ENCODE measurements around the gene AP3B1.

The AP3B1 gene

DNA sequence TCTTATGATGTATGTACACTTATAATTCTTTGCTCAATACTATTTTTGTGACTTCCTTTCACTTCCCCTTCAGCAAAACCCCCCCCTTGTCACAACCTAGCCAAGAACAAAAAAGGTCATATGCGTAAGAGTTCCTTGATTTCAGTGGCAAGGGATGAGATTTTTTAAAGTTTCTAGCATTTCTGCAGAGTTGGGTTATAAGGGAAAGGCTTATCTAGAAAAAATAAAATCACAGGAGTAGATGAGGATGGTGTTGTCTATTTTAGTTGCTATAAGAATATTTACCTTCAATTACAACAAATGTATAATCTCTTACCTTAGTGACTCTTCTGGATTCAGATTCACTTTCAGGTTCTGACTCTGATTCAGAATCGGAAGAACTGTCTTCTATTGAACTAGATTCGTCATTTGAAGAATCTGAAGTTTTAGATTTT, 184.6 kb downstream of the AP3B1 start:
- TF ChIP-seq EZH2phosphoT487 (conservative IDR thresholded peaks at IDR 0.05; ENCODE audit: low read length), result no peak
- TF ChIP-seq, protein P1, sequence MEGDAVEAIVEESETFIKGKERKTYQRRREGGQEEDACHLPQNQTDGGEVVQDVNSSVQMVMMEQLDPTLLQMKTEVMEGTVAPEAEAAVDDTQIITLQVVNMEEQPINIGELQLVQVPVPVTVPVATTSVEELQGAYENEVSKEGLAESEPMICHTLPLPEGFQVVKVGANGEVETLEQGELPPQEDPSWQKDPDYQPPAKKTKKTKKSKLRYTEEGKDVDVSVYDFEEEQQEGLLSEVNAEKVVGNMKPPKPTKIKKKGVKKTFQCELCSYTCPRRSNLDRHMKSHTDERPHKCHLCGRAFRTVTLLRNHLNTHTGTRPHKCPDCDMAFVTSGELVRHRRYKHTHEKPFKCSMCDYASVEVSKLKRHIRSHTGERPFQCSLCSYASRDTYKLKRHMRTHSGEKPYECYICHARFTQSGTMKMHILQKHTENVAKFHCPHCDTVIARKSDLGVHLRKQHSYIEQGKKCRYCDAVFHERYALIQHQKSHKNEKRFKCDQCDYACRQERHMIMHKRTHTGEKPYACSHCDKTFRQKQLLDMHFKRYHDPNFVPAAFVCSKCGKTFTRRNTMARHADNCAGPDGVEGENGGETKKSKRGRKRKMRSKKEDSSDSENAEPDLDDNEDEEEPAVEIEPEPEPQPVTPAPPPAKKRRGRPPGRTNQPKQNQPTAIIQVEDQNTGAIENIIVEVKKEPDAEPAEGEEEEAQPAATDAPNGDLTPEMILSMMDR (IDR thresholded peaks at IDR 0.05; ENCODE audit: insufficient read depth, low read length, poor library complexity, severe bottlenecking), result no peak
- no peaks in the 10 kb centered on the region for H4K20me1 ChIP-seq (ENCODE audit: low read depth, low read length)
- H3K27ac ChIP-seq (ENCODE audit: low read depth, low read length), result no peak overlapping the region
- peaks cover 17% of the 10 kb centered on the region; the same call in 1 of the 2 replicates for H3K36me3 ChIP-seq (ENCODE audit: low read length)
- no peaks in the 10 kb centered on the region for H3K27me3 ChIP-seq (ENCODE audit: low read length)
- no peak overlapping the region for H3K4me3 ChIP-seq (ENCODE audit: insufficient read depth, low read length, poor library complexity, severe bottlenecking)
- no peak overlapping the region for H3K9ac ChIP-seq (ENCODE audit: low read length)
- peak overlapping the region; percentile 19 for H3K4me2 ChIP-seq (ENCODE audit: low read depth, low read length, poor library complexity, severe bottlenecking)
- H3K9me2 ChIP-seq (replicated peaks; ENCODE audit: insufficient read depth, low read length), result no peaks in the 10 kb centered on the region
- H3K79me2 ChIP-seq (ENCODE audit: insufficient read depth, low read length), result no peaks in the 10 kb centered on the region
- H2AFZ ChIP-seq (ENCODE audit: low read depth, low read length, severe bottlenecking), result no peak overlapping the region
- no peaks in the 10 kb centered on the region for H3K9me3 ChIP-seq (ENCODE audit: insufficient read depth, low read length)
- H3F3A ChIP-seq (ENCODE audit: insufficient read depth), result peaks cover 3% of the 10 kb centered on the region; the same call in 1 of the 2 replicates

DNA sequence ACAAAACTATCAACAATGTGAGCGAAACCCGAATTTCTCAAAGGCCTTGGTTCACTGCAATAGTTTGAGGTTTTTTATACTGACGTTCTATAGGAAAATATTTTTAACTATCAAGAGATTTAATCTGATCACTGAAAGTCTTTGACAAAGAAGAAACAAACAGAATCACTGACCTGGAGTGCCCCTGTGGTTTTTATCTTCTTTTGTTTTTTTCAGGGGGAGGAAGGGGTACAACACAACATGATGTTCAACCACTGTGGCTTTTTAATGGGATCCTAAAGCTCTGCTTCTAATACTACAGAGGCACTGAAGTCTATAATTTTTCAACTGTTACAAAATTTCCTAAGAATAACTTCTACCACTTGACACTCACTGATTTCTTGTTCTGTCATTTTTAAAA, 185.9 kb downstream of the AP3B1 start:
- peaks cover 16% of the 10 kb centered on the region; the same call in 1 of the 2 replicates for H3K36me3 ChIP-seq (ENCODE audit: low read length)
- H3K4me3 ChIP-seq (ENCODE audit: insufficient read depth, low read length, poor library complexity, severe bottlenecking), result no peak overlapping the region
- no peaks in the 10 kb centered on the region for H3K79me2 ChIP-seq (ENCODE audit: insufficient read depth, low read length)
- no peak overlapping the region for H3K9ac ChIP-seq (ENCODE audit: low read length)
- no peaks in the 10 kb centered on the region for H3K27me3 ChIP-seq (ENCODE audit: low read length)
- H3F3A ChIP-seq (ENCODE audit: insufficient read depth), result peaks cover 3% of the 10 kb centered on the region; the same call in 1 of the 2 replicates
- H3K9me2 ChIP-seq (replicated peaks; ENCODE audit: insufficient read depth, low read length), result no peaks in the 10 kb centered on the region
- no peaks in the 10 kb centered on the region for H4K20me1 ChIP-seq (ENCODE audit: low read depth, low read length)
- TF ChIP-seq, protein P1 (IDR thresholded peaks at IDR 0.05; ENCODE audit: insufficient read depth, low read length, poor library complexity, severe bottlenecking), result no peak
- no peak for TF ChIP-seq EZH2phosphoT487 (conservative IDR thresholded peaks at IDR 0.05; ENCODE audit: low read length)
- H3K4me2 ChIP-seq (ENCODE audit: low read depth, low read length, poor library complexity, severe bottlenecking), result no peak overlapping the region
- no peak overlapping the region for H2AFZ ChIP-seq (ENCODE audit: low read depth, low read length, severe bottlenecking)
- no peaks in the 10 kb centered on the region for H3K9me3 ChIP-seq (ENCODE audit: insufficient read depth, low read length)
- no peak overlapping the region for H3K27ac ChIP-seq (ENCODE audit: low read depth, low read length)

DNA sequence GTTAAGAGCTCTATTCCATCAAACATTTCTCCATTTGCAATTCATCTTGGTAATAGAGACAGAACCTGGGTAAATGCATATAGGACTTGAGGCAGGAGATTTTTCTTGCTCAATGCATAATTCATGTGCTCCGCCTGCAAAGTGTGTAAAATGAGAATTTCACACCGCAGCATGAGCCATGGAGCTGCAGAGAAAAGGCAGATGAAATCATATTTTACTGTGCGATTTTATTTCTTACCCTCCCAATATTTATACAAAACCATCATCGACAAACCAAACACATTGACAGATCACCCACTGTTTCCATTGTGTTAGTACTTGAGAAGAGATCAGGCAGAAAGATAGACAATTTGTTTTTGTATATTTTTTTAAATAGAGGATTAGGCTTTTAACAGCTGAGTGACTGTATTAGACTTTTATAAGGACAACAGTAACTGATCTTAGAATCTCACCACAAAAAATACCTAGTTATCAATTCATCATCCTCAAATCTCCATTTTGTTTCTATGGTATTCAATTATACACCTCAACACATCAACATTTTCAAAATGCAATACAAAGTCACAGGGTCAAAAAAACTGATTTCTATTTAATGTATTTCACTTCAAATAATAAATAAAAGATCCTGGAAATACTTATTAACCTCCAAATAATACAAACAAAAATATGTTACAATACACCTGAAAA, 191.1 kb downstream of the AP3B1 start:
- Histone ChIP-seq H4K20me1 (ENCODE audit: low read depth, low read length) (no peaks in the 10 kb centered on the region), H3K9me2 (replicated peaks; ENCODE audit: insufficient read depth, low read length) (no peaks in the 10 kb centered on the region), H3F3A (ENCODE audit: insufficient read depth) (no peaks in the 10 kb centered on the region), H3K4me3 (ENCODE audit: insufficient read depth, low read length, poor library complexity, severe bottlenecking) (no peak overlapping the region), H3K27me3 (ENCODE audit: low read length) (no peaks in the 10 kb centered on the region), H3K9ac (ENCODE audit: low read length) (no peak overlapping the region), H3K9me3 (ENCODE audit: insufficient read depth, low read length) (no peaks in the 10 kb centered on the region), H2AFZ (ENCODE audit: low read depth, low read length, severe bottlenecking) (no peak overlapping the region), H3K27ac (ENCODE audit: low read depth, low read length) (no peak overlapping the region), H3K4me2 (ENCODE audit: low read depth, low read length, poor library complexity, severe bottlenecking) (no peak overlapping the region), H3K36me3 (ENCODE audit: low read length) (0 out of 2 replicates have a peak, but pooled peaks cover 12% of the 10 kb centered on the region), H3K79me2 (ENCODE audit: insufficient read depth, low read length) (no peaks in the 10 kb centered on the region)
- TF ChIP-seq, protein P1 (IDR thresholded peaks at IDR 0.05; ENCODE audit: insufficient read depth, low read length, poor library complexity, severe bottlenecking), result no peak
- TF ChIP-seq EZH2phosphoT487 (conservative IDR thresholded peaks at IDR 0.05; ENCODE audit: low read length), result no peak

Measured in SU-DHL-6 (cell line).